Ishikawa (cell line): Measurements from ENCODE around the gene NRG3.

Source experiments
- CEBPB ChIP-seq: IDR thresholded peaks from 2 replicates; pipeline ENCODE4 v1.6.1; 2012
- CREB1 ChIP-seq: IDR thresholded peaks from 2 replicates; pipeline ENCODE4 v1.6.1; 2012; ENCODE audit warnings: low read depth
- EGR1 ChIP-seq: IDR thresholded peaks from 2 replicates; pipeline ENCODE4 v1.6.1; 2012
- EP300 ChIP-seq: IDR thresholded peaks from 2 replicates; pipeline ENCODE4 v1.6.1; 2012; ENCODE audit warnings: borderline replicate concordance
- FOXM1 ChIP-seq: IDR thresholded peaks from 2 replicates; pipeline ENCODE4 v1.6.1; 2012; ENCODE audit warnings: low read depth, borderline replicate concordance
- NFIC ChIP-seq: IDR thresholded peaks from 2 replicates; pipeline ENCODE4 v1.6.1; 2012
- RAD21 ChIP-seq: IDR thresholded peaks from 2 replicates; pipeline ENCODE4 v1.6.1; 2012; ENCODE audit warnings: low read depth
- TAF1 ChIP-seq: IDR thresholded peaks from 2 replicates; pipeline ENCODE4 v1.6.1; 2012; ENCODE audit warnings: low read depth, mild to moderate bottlenecking
- TCF12 ChIP-seq: IDR thresholded peaks from 2 replicates; pipeline ENCODE4 v1.6.1; 2012; ENCODE audit warnings: low read depth
- TEAD4 ChIP-seq: IDR thresholded peaks from 2 replicates; pipeline ENCODE4 v1.6.1; 2012
- USF1 ChIP-seq: IDR thresholded peaks from 2 replicates; pipeline ENCODE4 v1.6.1; 2012
- YY1 ChIP-seq: IDR thresholded peaks from 2 replicates; pipeline ENCODE4 v1.6.1; 2012; ENCODE audit warnings: low read depth
- ZBTB7A ChIP-seq: IDR thresholded peaks from 2 replicates; pipeline ENCODE4 v1.6.1; 2012; ENCODE audit warnings: low read depth
- TF ChIP-seq, protein P1 (sequence below): IDR thresholded peaks from 2 replicates; pipeline ENCODE4 v1.6.1; 2012
- TF ChIP-seq, protein P2 (sequence below): IDR thresholded peaks from 2 replicates; pipeline ENCODE4 v1.6.1; 2012; ENCODE audit warnings: low read depth, mild to moderate bottlenecking

Gene NRG3

GRCh38 chr10:82477776-82478175 lies 602.8 kb downstream of the NRG3 start:
- TF ChIP-seq TCF12 (no peak), EGR1 (no peak)
- TF ChIP-seq, protein P1, sequence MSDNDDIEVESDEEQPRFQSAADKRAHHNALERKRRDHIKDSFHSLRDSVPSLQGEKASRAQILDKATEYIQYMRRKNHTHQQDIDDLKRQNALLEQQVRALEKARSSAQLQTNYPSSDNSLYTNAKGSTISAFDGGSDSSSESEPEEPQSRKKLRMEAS = no peak

DNA sequence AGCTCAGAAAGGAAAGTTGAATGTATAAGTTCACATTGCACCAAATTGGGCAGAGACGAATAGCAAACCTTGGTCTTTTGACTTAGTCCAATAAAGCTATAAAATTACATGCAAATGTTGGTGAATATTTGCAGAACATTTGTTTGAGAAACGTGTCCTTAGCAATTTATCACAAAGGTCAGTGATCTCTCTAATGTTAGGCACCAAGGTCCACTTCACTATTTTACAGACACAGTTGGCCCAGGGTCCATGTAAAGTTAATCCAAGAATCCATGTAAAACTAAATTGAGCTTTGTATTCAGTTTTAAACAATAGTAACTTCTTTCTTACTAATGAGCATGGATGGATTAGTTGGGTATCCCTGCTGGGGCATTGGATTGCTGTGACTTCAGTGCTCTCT lies 617.7 kb downstream of the NRG3 start:
- TF ChIP-seq TEAD4 = no peak

DNA sequence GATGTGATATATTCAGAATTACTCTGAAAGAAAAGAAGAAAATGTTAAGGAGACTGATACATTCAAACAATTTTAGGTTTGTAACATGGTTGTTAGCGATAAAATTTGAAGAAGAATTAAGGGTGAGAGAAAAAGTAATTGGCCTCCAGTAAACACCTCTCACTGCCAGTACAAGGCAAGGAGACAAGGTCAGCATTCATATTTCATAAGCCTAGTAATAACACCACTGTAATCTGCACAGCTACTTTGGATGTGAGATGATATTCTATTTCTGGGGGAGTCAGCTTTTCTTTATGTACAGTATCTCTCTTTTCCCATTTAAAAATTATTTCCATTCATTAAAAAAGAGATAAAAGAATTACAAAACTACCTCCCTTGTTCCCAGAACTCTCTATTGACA lies 621.1 kb downstream of the NRG3 start:
- TF ChIP-seq TAF1 (no peak), CEBPB (no peak), ZBTB7A (no peak), EGR1 (no peak), CREB1 (no peak), TCF12 (no peak), RAD21 (no peak), USF1 (no peak), TEAD4 (no peak), NFIC (no peak), EP300 (no peak), FOXM1 (no peak), YY1 (no peak)
- TF ChIP-seq, protein P2, sequence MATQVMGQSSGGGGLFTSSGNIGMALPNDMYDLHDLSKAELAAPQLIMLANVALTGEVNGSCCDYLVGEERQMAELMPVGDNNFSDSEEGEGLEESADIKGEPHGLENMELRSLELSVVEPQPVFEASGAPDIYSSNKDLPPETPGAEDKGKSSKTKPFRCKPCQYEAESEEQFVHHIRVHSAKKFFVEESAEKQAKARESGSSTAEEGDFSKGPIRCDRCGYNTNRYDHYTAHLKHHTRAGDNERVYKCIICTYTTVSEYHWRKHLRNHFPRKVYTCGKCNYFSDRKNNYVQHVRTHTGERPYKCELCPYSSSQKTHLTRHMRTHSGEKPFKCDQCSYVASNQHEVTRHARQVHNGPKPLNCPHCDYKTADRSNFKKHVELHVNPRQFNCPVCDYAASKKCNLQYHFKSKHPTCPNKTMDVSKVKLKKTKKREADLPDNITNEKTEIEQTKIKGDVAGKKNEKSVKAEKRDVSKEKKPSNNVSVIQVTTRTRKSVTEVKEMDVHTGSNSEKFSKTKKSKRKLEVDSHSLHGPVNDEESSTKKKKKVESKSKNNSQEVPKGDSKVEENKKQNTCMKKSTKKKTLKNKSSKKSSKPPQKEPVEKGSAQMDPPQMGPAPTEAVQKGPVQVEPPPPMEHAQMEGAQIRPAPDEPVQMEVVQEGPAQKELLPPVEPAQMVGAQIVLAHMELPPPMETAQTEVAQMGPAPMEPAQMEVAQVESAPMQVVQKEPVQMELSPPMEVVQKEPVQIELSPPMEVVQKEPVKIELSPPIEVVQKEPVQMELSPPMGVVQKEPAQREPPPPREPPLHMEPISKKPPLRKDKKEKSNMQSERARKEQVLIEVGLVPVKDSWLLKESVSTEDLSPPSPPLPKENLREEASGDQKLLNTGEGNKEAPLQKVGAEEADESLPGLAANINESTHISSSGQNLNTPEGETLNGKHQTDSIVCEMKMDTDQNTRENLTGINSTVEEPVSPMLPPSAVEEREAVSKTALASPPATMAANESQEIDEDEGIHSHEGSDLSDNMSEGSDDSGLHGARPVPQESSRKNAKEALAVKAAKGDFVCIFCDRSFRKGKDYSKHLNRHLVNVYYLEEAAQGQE = no peak
- TF ChIP-seq, protein P1 = no peak

DNA sequence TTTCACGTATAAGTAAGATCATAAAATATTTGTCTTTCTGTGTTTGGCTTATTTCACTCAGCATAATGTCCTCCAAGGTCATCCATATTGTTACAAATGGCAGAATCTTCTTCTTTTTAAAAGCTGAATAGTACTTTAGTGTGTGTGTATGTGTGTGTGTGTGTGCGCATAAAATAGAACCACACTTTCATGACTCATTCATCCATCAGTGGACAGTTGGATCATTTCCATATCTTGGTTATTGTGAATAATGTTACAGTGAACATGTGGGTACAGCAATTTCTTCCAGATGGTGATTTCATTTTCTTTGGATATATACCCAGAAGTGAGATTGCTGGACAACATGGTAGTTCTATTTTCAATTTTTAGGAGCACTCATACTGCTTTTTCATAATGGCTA lies 622.4 kb downstream of the NRG3 start:
- TF ChIP-seq TCF12 = no peak
- no peak for TF ChIP-seq CREB1
- TF ChIP-seq EGR1 = no peak
- TF ChIP-seq, protein P1 = no peak
- no peak for TF ChIP-seq NFIC
- no peak for TF ChIP-seq RAD21
- no peak for TF ChIP-seq TEAD4
- no peak for TF ChIP-seq EP300
- no peak for TF ChIP-seq ZBTB7A
- TF ChIP-seq, protein P2 = no peak
- TF ChIP-seq FOXM1 = no peak
- no peak for TF ChIP-seq TAF1

GRCh38 chr10:82498976-82499375 lies 624.0 kb downstream of the NRG3 start:
- TF ChIP-seq RAD21 (no peak), FOXM1 (no peak), USF1 (no peak), YY1 (no peak), NFIC (no peak), TCF12 (no peak), ZBTB7A (no peak), CEBPB (no peak), TAF1 (no peak), EP300 (no peak), CREB1 (no peak), EGR1 (no peak), TEAD4 (no peak)
- TF ChIP-seq, protein P2 = no peak
- TF ChIP-seq, protein P1 = no peak
